ENCODE results near the gene SYS1.

SYS1 gene

DNA sequence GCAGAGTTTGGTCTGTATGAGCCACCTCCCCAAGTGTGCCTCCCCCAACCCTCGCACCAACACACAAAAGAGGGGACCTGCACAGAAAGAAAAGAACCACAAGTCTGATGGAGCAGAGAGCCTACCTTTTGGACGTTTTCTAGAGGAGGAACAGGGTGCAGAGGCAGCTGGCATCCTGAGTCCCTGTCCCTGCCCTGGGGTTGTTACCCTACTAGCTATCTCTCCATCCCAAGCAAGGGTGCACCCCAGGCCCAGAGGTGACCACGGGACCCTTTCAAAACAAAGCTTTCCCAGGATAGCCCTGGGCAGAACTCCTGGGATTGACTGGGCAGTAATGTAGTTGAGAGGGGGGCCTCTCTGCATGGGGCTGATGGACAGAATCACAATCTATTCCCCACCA is 45.1 kb upstream of the SYS1 start:
- Histone ChIP-seq H3K27ac (ENCODE audit: poor library complexity, severe bottlenecking) (no peak overlapping the region), H3K4me1 (ENCODE audit: insufficient read depth, poor library complexity, severe bottlenecking) (peaks cover 2% of the 10 kb centered on the region), H3K36me3 (ENCODE audit: low read depth) (no peaks in the 10 kb centered on the region), H3K4me3 (ENCODE audit: severe bottlenecking) (no peak overlapping the region), H3K27me3 (ENCODE audit: insufficient read depth, poor library complexity, severe bottlenecking) (peaks cover 30% of the 10 kb centered on the region), H3K9me3 (ENCODE audit: severe bottlenecking) (no peaks in the 10 kb centered on the region)
- ATAC-seq (ENCODE audit: low read depth) (no peak), DNase-seq (ENCODE audit: low spot score) (peak; percentile 76)
- TF ChIP-seq CTCF (IDR thresholded peaks at IDR 0.05; ENCODE audit: poor library complexity, severe bottlenecking), result no peak

GRCh38 chr20:45318386-45318939 is 44.5 kb upstream of the SYS1 start:
- Histone ChIP-seq H3K9me3 (ENCODE audit: severe bottlenecking) (no peaks in the 10 kb centered on the region), H3K4me1 (ENCODE audit: insufficient read depth, poor library complexity, severe bottlenecking) (peaks cover 2% of the 10 kb centered on the region), H3K27ac (ENCODE audit: poor library complexity, severe bottlenecking) (no peak overlapping the region), H3K27me3 (ENCODE audit: insufficient read depth, poor library complexity, severe bottlenecking) (peaks cover 30% of the 10 kb centered on the region), H3K36me3 (ENCODE audit: low read depth) (no peaks in the 10 kb centered on the region), H3K4me3 (ENCODE audit: severe bottlenecking) (no peak overlapping the region)
- DNase-seq (ENCODE audit: low spot score) (peak; percentile 74), ATAC-seq (ENCODE audit: low read depth) (no peak)
- no peak for TF ChIP-seq CTCF (IDR thresholded peaks at IDR 0.05; ENCODE audit: poor library complexity, severe bottlenecking)

DNA sequence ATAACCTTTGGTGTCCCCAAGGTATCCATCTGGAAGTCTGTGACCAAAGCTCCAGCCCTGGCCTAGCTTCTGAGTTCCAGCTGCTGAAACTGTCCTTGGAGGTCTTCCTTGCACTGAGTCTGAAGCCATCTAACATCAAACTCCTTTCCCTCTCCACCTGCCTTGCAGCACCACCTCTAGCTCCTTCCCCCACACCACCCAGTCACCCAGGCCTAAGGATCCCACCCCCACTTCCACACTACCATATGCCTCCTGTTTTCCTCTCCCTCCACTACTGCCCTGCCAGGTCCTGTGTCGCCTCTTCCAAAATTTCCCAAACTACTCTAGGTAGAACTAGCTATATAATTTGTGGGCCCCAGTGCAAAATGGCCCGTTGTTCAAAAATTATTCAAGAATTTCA is 44.0 kb upstream of the SYS1 start:
- Histone ChIP-seq H3K27me3 (ENCODE audit: insufficient read depth, poor library complexity, severe bottlenecking) (peaks cover 30% of the 10 kb centered on the region), H3K36me3 (ENCODE audit: low read depth) (no peaks in the 10 kb centered on the region), H3K4me3 (ENCODE audit: severe bottlenecking) (no peak overlapping the region), H3K4me1 (ENCODE audit: insufficient read depth, poor library complexity, severe bottlenecking) (peaks cover 2% of the 10 kb centered on the region), H3K9me3 (ENCODE audit: severe bottlenecking) (no peaks in the 10 kb centered on the region), H3K27ac (ENCODE audit: poor library complexity, severe bottlenecking) (no peak overlapping the region)
- ATAC-seq (ENCODE audit: low read depth) (no peak), DNase-seq (ENCODE audit: low spot score) (peak; percentile 63)
- TF ChIP-seq CTCF (IDR thresholded peaks at IDR 0.05; ENCODE audit: poor library complexity, severe bottlenecking), result no peak

GRCh38 chr20:45320948-45321595 is 41.9 kb upstream of the SYS1 start:
- peaks cover 18% of the 10 kb centered on the region for H3K36me3 ChIP-seq (ENCODE audit: low read depth)
- no peaks in the 10 kb centered on the region for H3K9me3 ChIP-seq (ENCODE audit: severe bottlenecking)
- no peak overlapping the region for H3K4me3 ChIP-seq (ENCODE audit: severe bottlenecking)
- DNase-seq (ENCODE audit: low spot score) (no peak), ATAC-seq (ENCODE audit: low read depth) (no peak)
- peaks cover 15% of the 10 kb centered on the region for H3K27me3 ChIP-seq (ENCODE audit: insufficient read depth, poor library complexity, severe bottlenecking)
- TF ChIP-seq CTCF (IDR thresholded peaks at IDR 0.05; ENCODE audit: poor library complexity, severe bottlenecking), result no peak
- no peak overlapping the region for H3K27ac ChIP-seq (ENCODE audit: poor library complexity, severe bottlenecking)
- H3K4me1 ChIP-seq (ENCODE audit: insufficient read depth, poor library complexity, severe bottlenecking), result peaks cover 2% of the 10 kb centered on the region

DNA sequence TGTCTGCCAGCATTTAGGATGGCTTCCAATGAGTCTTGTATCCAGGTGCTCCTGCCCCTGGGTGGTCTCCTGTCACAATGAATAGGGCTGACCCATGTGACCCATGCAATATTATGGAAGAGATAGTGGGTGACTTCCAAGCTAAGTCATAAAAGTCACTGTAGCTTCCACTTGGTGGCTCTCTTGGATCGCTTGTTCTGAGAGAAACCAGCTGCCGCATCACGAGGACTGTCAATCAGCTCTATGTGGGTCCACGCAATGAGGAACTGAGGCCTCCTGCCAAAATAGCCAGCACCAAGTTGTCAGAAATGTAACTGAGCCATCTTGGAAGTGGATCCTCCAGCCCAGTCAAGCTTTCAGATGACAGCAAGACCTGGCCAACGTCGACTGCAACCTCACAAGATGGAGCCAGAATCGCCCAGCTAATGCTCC is 40.0 kb upstream of the SYS1 start:
- H3K36me3 ChIP-seq (ENCODE audit: low read depth), result peaks cover 37% of the 10 kb centered on the region
- H3K27ac ChIP-seq (ENCODE audit: poor library complexity, severe bottlenecking), result no peak overlapping the region
- peak; percentile 94 for TF ChIP-seq CTCF (IDR thresholded peaks at IDR 0.05; ENCODE audit: poor library complexity, severe bottlenecking)
- no peak overlapping the region for H3K4me3 ChIP-seq (ENCODE audit: severe bottlenecking)
- H3K4me1 ChIP-seq (ENCODE audit: insufficient read depth, poor library complexity, severe bottlenecking), result peaks cover 2% of the 10 kb centered on the region
- H3K9me3 ChIP-seq (ENCODE audit: severe bottlenecking), result no peaks in the 10 kb centered on the region
- ATAC-seq (ENCODE audit: low read depth) (peak; percentile 32; the same call in 2 of the 3 replicates), DNase-seq (ENCODE audit: low spot score) (no peak)
- no peaks in the 10 kb centered on the region for H3K27me3 ChIP-seq (ENCODE audit: insufficient read depth, poor library complexity, severe bottlenecking)

All from RWPE2 (cell line).